GM13977 (cell line): ENCODE data around the gene KCNQ5.

ENCODE experiments used
- DNase-seq: peaks from one replicate; pipeline ENCODE4 v3.0.0; 2012; ENCODE audit warnings: low spot score
- in situ Hi-C: fragments of 300-500 bp; cut with MboI; formaldehyde crosslinking; loops from one replicate; pipeline ENCODE4 v1.12.0; 2022; ENCODE audit warnings: low sequenced_read_pairs, low pct_unique_long_range_greater_than_20kb, mixed read lengths, inconsistent platforms; ENCODE audit not compliant: unreplicated experiment
- TF ChIP-seq, protein P1 (sequence below): IDR thresholded peaks from 2 replicates; pipeline ENCODE4 v1.5.1; 2012; ENCODE audit warnings: mild to moderate bottlenecking, control low read depth; ENCODE audit not compliant: insufficient read depth; ENCODE audit errors: extremely low read depth, missing control alignments

The KCNQ5 gene

DNA sequence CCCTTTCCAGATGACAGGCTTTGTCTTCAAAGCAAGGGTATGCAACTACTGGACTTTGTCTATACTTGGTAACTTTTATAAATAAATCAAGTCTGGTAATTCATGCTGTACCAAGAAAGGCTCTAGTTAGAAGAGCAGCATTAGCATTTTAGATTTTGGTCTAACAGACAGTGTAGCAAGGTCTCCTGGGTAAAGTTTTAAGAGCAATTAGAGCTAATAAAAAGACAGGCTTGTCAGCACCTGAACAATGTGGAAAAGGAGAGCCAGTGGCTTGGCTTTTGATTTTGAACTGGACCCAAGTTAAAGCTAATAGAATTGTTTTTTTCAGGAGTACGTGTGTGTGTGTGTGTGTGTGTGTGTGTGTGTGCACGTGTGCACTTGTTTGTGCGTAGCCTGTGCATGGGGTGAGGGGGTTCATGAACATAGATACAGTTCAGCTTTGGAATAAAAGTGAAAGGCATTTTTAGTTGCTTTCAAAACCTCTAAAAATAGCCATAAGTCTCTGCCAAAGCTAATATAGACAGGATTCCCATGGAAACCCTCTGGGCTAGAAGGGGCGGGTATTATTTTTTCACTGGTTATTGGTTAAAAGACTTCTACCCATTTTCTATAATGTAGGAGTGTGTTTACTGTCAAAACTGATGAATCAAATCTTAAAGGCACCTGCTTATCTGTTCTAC lies 138.4 kb downstream of the KCNQ5 start:
- in situ Hi-C loops, result no loop called here
- DNase-seq, result no peak
- TF ChIP-seq, protein P1, sequence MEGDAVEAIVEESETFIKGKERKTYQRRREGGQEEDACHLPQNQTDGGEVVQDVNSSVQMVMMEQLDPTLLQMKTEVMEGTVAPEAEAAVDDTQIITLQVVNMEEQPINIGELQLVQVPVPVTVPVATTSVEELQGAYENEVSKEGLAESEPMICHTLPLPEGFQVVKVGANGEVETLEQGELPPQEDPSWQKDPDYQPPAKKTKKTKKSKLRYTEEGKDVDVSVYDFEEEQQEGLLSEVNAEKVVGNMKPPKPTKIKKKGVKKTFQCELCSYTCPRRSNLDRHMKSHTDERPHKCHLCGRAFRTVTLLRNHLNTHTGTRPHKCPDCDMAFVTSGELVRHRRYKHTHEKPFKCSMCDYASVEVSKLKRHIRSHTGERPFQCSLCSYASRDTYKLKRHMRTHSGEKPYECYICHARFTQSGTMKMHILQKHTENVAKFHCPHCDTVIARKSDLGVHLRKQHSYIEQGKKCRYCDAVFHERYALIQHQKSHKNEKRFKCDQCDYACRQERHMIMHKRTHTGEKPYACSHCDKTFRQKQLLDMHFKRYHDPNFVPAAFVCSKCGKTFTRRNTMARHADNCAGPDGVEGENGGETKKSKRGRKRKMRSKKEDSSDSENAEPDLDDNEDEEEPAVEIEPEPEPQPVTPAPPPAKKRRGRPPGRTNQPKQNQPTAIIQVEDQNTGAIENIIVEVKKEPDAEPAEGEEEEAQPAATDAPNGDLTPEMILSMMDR, result no peak

DNA sequence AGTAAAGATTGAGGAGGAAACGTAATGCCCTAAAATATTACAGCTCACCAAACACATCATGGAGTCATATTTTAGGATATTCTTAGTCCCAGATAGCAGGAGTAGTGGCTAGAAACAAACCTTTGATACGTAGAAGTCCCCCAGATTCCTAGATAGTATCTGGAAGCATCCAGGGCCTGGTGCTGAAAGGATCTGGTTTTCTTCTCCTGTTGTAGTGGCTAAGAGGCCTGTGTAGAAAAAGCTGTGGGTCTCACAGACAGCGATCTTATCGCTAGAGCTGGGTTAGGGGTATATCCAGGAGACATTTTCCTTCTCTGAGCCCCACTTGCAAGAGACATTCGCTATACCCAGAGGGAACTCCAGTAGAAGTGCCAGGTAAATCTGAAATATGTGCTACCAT lies 139.9 kb downstream of the KCNQ5 start:
- TF ChIP-seq, protein P1, result no peak
- no peak for DNase-seq
- in situ Hi-C loops, result no loop called here

DNA sequence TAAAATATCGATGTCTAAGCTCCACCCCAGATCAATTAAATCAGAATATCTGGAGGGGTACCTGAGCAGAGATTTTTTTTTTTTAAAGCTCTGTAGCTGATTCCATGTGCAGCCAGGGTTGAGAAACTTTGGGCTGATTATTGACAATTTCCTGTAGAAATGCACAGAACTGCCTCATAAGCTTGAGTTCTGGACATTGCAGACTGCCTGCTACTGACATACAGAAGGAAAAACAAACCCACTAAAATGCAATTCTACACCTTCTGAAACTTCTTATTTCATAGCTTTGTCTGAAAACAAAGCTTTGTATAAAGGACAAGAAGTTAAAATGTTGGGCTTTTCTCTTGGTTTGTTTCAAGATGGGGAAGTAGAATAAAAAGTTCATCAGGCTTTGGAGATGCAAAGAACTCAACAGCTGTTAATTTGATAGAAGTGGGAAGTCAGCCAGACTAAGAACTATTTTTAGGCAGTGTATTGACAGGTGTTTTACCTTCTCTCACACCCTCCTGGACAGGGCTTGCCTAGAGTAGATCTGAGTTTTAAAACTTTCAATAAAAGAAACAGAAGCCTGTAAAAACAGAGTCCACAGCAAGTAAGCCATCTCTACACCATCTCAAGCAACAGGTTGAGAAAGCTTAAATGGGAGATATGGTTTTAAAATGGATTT lies 147.7 kb downstream of the KCNQ5 start:
- TF ChIP-seq, protein P1, result no peak
- no peak for DNase-seq
- in situ Hi-C loops, result no loop called here

DNA sequence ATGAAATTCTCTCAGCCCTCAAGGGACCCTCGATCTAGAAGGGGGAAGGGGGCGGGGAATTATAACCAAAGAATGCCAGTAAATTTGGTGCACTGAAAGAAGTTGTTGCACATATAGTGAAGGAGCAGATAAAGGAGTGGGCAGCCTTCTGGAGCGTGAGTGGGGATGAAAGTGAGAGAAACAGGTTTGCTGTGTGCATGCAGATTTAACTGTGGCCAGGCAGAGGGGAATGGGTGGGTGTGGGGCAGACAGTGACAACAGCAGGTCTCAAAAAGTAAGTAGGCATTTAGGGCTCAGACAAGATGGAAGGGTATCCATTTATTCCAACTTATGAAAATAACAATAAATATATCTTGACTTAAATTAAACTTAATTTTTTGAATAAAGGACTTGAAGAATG lies 149.1 kb downstream of the KCNQ5 start:
- TF ChIP-seq, protein P1, result no peak
- in situ Hi-C loops, result no loop called here
- no peak for DNase-seq

DNA sequence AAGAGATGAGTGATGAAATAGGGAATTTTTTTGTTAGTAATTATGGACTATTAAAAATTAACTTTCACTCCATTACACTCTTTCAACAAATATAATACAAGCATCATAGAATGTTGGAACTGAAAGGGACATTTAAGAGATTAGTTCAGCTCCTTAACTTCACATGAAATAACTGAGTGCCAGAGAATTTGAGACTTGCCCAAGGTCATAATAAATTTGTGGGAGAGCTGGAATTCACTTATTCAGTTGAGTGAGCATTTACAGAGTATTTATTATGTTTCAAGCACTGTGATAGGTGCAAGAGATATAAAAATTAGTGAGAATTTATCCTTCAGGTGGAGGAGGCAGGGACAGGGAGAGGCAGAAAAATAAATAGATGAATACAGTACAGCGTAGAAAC lies 154.6 kb downstream of the KCNQ5 start:
- TF ChIP-seq, protein P1, result no peak
- no peak for DNase-seq
- in situ Hi-C loops, result no loop called here

DNA sequence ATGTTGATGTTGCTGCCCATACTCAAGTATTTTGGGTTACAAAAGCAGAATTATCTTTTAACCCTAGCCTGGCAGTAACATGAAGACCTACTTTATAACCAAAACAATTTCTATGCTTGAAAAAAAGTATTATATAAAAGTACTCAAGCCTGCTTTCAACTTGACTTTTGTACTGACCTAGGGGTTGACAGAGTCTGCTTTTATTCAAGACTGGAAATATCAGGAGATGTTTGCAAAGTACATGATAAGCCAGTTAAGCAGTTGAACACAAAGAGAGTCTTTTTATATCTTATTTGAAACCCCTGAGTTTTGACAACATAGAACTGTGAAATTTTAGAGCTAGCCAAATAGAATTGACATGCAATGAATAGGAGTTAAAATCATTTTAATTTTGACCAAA lies 159.8 kb downstream of the KCNQ5 start:
- TF ChIP-seq, protein P1, result no peak
- in situ Hi-C loops, result no loop called here
- DNase-seq, result no peak
